H9 (cell line): ENCODE results near the gene ATG13. TPM values are rescaled to one million over a fixed set of nuclear protein-coding genes. Genes with fewer than 3 reads are reported as not detected.
A peak's percentile ranks its signal among the peaks of the same experiment; 100 is the strongest.

Source experiments
- DNase-seq: peaks from one replicate; pipeline ENCODE4 v3.0.0-alpha.2; 2017
- H2AFZ ChIP-seq: one replicate; pipeline ENCODE4 v1.6.1; 2013; ENCODE audit warnings: mild to moderate bottlenecking, low read length, control low read depth, moderate library complexity
- H2AK5ac ChIP-seq: 2 replicates; pipeline ENCODE4 v1.6.1; 2013; ENCODE audit warnings: low read length, control low read depth, mixed read lengths; ENCODE audit not compliant: insufficient read length
- H2BK120ac ChIP-seq: one replicate; pipeline ENCODE4 v1.6.1; 2013; ENCODE audit warnings: low read depth, mild to moderate bottlenecking, low read length, control low read depth, inconsistent platforms; ENCODE audit not compliant: poor library complexity, severe bottlenecking
- H2BK12ac ChIP-seq: 2 replicates; pipeline ENCODE4 v1.6.1; 2013; ENCODE audit warnings: low read length, control low read depth, mixed read lengths, low read depth; ENCODE audit not compliant: insufficient read length
- H2BK15ac ChIP-seq: 2 replicates; pipeline ENCODE4 v1.6.1; 2013; ENCODE audit warnings: low read depth, low read length, control low read depth
- H2BK20ac ChIP-seq: one replicate; pipeline ENCODE4 v1.6.1; 2013; ENCODE audit warnings: low read depth, mild to moderate bottlenecking, low read length, control low read depth, inconsistent platforms; ENCODE audit not compliant: poor library complexity, severe bottlenecking
- H2BK5ac ChIP-seq: 2 replicates; pipeline ENCODE4 v1.6.1; 2013; ENCODE audit warnings: low read length, control low read depth, mixed read lengths; ENCODE audit not compliant: insufficient read length
- H3K14ac ChIP-seq: 2 replicates; pipeline ENCODE4 v1.6.1; 2013; ENCODE audit warnings: low read length, control low read depth; ENCODE audit not compliant: insufficient read depth
- H3K18ac ChIP-seq: 2 replicates; pipeline ENCODE4 v1.6.1; 2013; ENCODE audit warnings: low read depth, mild to moderate bottlenecking, mixed read lengths, low read length, control low read depth; ENCODE audit not compliant: insufficient read length
- H3K23ac ChIP-seq: 2 replicates; pipeline ENCODE4 v1.6.1; 2013; ENCODE audit warnings: low read length, control low read depth, mixed read lengths, low read depth; ENCODE audit not compliant: insufficient read length
- H3K23me2 ChIP-seq: 2 replicates; pipeline ENCODE4 v1.6.1; 2013; ENCODE audit warnings: low read depth, mild to moderate bottlenecking, mixed read lengths, low read length, control low read depth; ENCODE audit not compliant: insufficient read length, poor library complexity, severe bottlenecking
- H3K27ac ChIP-seq: 2 replicates; pipeline ENCODE4 v1.5.1; 2013; ENCODE audit warnings: low read length, control low read depth, mixed read lengths, low read depth; ENCODE audit not compliant: insufficient read length
- H3K27me3 ChIP-seq: 2 replicates; pipeline ENCODE4 v1.6.1; 2013; ENCODE audit warnings: low read length, control low read depth, inconsistent platforms; ENCODE audit not compliant: insufficient read depth
- H3K4ac ChIP-seq: 2 replicates; pipeline ENCODE4 v1.6.1; 2013; ENCODE audit warnings: low read depth, mild to moderate bottlenecking, control low read depth, inconsistent platforms, low read length, moderate library complexity
- H3K4me1 ChIP-seq: 2 replicates; pipeline ENCODE4 v1.6.1; 2013; ENCODE audit warnings: low read length, control low read depth, inconsistent platforms; ENCODE audit not compliant: insufficient read depth
- H3K4me2 ChIP-seq: 2 replicates; pipeline ENCODE4 v1.6.1; 2013; ENCODE audit warnings: low read length, control low read depth, mixed read lengths; ENCODE audit not compliant: insufficient read length, insufficient read depth
- H3K56ac ChIP-seq: 2 replicates; pipeline ENCODE4 v1.6.1; 2013; ENCODE audit warnings: low read depth, mild to moderate bottlenecking, mixed read lengths, low read length, control low read depth; ENCODE audit not compliant: insufficient read length
- H3K79me1 ChIP-seq: 2 replicates; pipeline ENCODE4 v1.6.1; 2013; ENCODE audit warnings: low read depth, mild to moderate bottlenecking, moderate library complexity, low read length, control low read depth, inconsistent platforms; ENCODE audit not compliant: insufficient read depth, poor library complexity, severe bottlenecking
- H3K79me2 ChIP-seq: 2 replicates; pipeline ENCODE4 v1.6.1; 2013; ENCODE audit warnings: low read length, control low read depth, inconsistent platforms; ENCODE audit not compliant: insufficient read depth
- H3K9ac ChIP-seq: 2 replicates; pipeline ENCODE4 v1.6.1; 2013; ENCODE audit warnings: low read length, control low read depth, mixed read lengths; ENCODE audit not compliant: insufficient read length; ENCODE audit errors: extremely low read depth
- H3K9me3 ChIP-seq: one replicate; pipeline ENCODE4 v1.6.1; 2013; ENCODE audit warnings: low read depth, low read length, inconsistent platforms; ENCODE audit not compliant: control insufficient read depth
- H3T11ph ChIP-seq: one replicate; pipeline ENCODE4 v1.6.1; 2013; ENCODE audit warnings: mild to moderate bottlenecking, low read length, control low read depth, inconsistent platforms
- H4K20me1 ChIP-seq: one replicate; pipeline ENCODE4 v1.6.1; 2013; ENCODE audit not compliant: control insufficient read depth, insufficient read length, insufficient read depth
- H4K5ac ChIP-seq: 2 replicates; pipeline ENCODE4 v1.6.1; 2013; ENCODE audit warnings: low read depth, mild to moderate bottlenecking, mixed read lengths, low read length, control low read depth; ENCODE audit not compliant: insufficient read length
- H4K8ac ChIP-seq: replicated peaks from 2 replicates; pipeline ENCODE4 v1.6.1; 2013; ENCODE audit warnings: low read length, control low read depth, mixed read lengths, low read depth; ENCODE audit not compliant: insufficient read length
- H4K91ac ChIP-seq: 2 replicates; pipeline ENCODE4 v1.6.1; 2013; ENCODE audit warnings: low read depth, mild to moderate bottlenecking, moderate library complexity, mixed read lengths, low read length, control low read depth; ENCODE audit not compliant: insufficient read length
- H3K27ac Mint-ChIP-seq, 3 experiments: 2 replicates in 2 of 3; 3 replicates in 1 of 3; pipeline ENCODE4 v1.8.0; 2020 to 2021; ENCODE audit warnings: mixed read lengths in 3 of 3, mild to moderate bottlenecking in 1 of 3, moderate library complexity in 1 of 3
- H3K27me3 Mint-ChIP-seq: 2 replicates; pipeline ENCODE4 v1.8.0; 2021; ENCODE audit warnings: low read depth, mild to moderate bottlenecking, moderate library complexity, mixed read lengths
- H3K36me3 Mint-ChIP-seq, 3 experiments: 2 replicates in 2 of 3; 3 replicates in 1 of 3; pipeline ENCODE4 v1.8.0; 2020 to 2021; ENCODE audit warnings: low read depth in 3 of 3, mixed read lengths in 3 of 3; ENCODE audit not compliant: insufficient read depth in 1 of 3
- H3K4me1 Mint-ChIP-seq, 2 experiments: 2 replicates each; pipeline ENCODE4 v1.8.0; 2020; ENCODE audit warnings: mixed read lengths in 2 of 2
- H3K4me3 Mint-ChIP-seq, 2 experiments: 2 replicates in 1 of 2; 3 replicates in 1 of 2; pipeline ENCODE4 v1.8.0; 2020 to 2021; ENCODE audit warnings: mild to moderate bottlenecking in 2 of 2, mixed read lengths in 2 of 2, moderate library complexity in 1 of 2
- H3K9me3 Mint-ChIP-seq, 2 experiments: 2 replicates in 1 of 2; 3 replicates in 1 of 2; pipeline ENCODE4 v1.8.0; 2020; ENCODE audit warnings: mild to moderate bottlenecking in 2 of 2, mixed read lengths in 2 of 2, moderate library complexity in 1 of 2
- WGBS: extraction: QIAGEN DNeasy Blood & Tissue Kit; methylation state at CpG from one replicate; pipeline ENCODE4 v1.1.7; 2013; ENCODE audit warnings: missing lambda C conversion rate, low lambda C conversion rate, mixed read lengths; ENCODE audit not compliant: insufficient read length; ENCODE audit errors: extremely low coverage; 5-methylcytosine and 5-hydroxymethylcytosine counted together
- total RNA-seq: library from RNA; stranded (reverse); gene quantifications from 2 replicates; pipeline ENCODE4 v1.2.1, GENCODE V29; 2021
- TF ChIP-seq, protein P1 (sequence below): fragments of 200-600 bp; sonication (generic); conservative IDR thresholded peaks from 3 replicates; pipeline ENCODE4 v1.8.0; 2021; ENCODE audit warnings: antibody characterized with exemption, mild to moderate bottlenecking

The ATG13 gene
- total RNA-seq, 1 experiment from 2014 or later = 79.1 TPM

DNA sequence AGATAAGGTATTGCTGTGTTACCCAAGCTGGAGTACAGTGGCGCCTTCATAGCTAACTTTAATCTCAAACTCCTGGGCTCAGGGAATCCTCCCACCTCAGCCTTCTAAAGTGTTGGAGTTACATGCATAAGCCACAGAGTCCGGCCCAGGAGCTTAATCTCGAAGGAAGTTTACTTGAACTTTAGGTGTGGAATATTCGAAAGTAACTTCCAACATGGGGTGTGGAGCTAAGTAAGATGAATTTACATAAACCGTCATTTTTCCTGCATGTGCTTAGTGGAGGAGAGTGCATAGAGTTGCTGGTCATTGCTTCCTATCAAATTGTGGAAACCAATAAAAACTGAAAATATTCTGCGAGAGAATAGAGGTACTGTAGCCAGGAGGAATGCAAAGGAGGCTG, 1.5 kb downstream of the ATG13 start:
- no peak overlapping the region for H3K56ac ChIP-seq
- peaks cover 9 to 21% (median 18%) of the 10 kb centered on the region in 3 experiments; a peak in 6 of 7 replicates for H3K36me3 Mint-ChIP-seq
- H3K4ac ChIP-seq = no peak overlapping the region
- peak overlapping the region; percentile 58 to 90; a peak in 4 of 5 replicates for H3K4me3 Mint-ChIP-seq
- no peak overlapping the region for H2BK20ac ChIP-seq
- no peak overlapping the region for H2BK120ac ChIP-seq
- peak overlapping the region; percentile 32 for H3K4me2 ChIP-seq
- H3K27me3 ChIP-seq = no peaks in the 10 kb centered on the region; the same call in 1 of the 2 replicates
- no peaks in the 10 kb centered on the region for H3K9me3 Mint-ChIP-seq
- WGBS = no CpG with 5 or more reads among the region's 6 CpGs
- TF ChIP-seq, protein P1, sequence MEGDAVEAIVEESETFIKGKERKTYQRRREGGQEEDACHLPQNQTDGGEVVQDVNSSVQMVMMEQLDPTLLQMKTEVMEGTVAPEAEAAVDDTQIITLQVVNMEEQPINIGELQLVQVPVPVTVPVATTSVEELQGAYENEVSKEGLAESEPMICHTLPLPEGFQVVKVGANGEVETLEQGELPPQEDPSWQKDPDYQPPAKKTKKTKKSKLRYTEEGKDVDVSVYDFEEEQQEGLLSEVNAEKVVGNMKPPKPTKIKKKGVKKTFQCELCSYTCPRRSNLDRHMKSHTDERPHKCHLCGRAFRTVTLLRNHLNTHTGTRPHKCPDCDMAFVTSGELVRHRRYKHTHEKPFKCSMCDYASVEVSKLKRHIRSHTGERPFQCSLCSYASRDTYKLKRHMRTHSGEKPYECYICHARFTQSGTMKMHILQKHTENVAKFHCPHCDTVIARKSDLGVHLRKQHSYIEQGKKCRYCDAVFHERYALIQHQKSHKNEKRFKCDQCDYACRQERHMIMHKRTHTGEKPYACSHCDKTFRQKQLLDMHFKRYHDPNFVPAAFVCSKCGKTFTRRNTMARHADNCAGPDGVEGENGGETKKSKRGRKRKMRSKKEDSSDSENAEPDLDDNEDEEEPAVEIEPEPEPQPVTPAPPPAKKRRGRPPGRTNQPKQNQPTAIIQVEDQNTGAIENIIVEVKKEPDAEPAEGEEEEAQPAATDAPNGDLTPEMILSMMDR = no peak
- H3K27ac Mint-ChIP-seq = peak overlapping the region in 2 of 3 experiments; percentile 9 to 74; a peak in 3 of 7 replicates
- H3K18ac ChIP-seq = no peak overlapping the region
- no peak overlapping the region for H2BK15ac ChIP-seq
- peaks cover 10% of the 10 kb centered on the region for H3K23me2 ChIP-seq
- no peak overlapping the region for H2BK5ac ChIP-seq
- H3K27ac ChIP-seq = no peak overlapping the region
- H4K91ac ChIP-seq = no peak overlapping the region
- H2BK12ac ChIP-seq = no peak overlapping the region
- no peak overlapping the region for H3K23ac ChIP-seq
- no peak overlapping the region for H2AK5ac ChIP-seq
- no peak overlapping the region for H2AFZ ChIP-seq
- H3K9ac ChIP-seq = no peak overlapping the region
- peaks cover 22 to 23% of the 10 kb centered on the region in 2 experiments for H3K4me1 Mint-ChIP-seq
- H3K4me1 ChIP-seq = no peaks in the 10 kb centered on the region
- H3K79me1 ChIP-seq = no peaks in the 10 kb centered on the region
- H3K79me2 ChIP-seq = peaks cover 7% of the 10 kb centered on the region; the same call in 1 of the 2 replicates
- H4K5ac ChIP-seq = no peak overlapping the region
- no peaks in the 10 kb centered on the region for H3K27me3 Mint-ChIP-seq
- H3T11ph ChIP-seq = no peak overlapping the region
- H4K20me1 ChIP-seq = no peaks in the 10 kb centered on the region
- H3K9me3 ChIP-seq = no peaks in the 10 kb centered on the region
- no peak overlapping the region for H4K8ac ChIP-seq
- DNase-seq = no peak
- no peak overlapping the region for H3K14ac ChIP-seq
